22Rv1 (cell line): ENCODE data around the gene CD247.

Source experiments
- CTCF ChIP-seq: fragments of 450-650 bp; IDR thresholded peaks from 2 replicates; pipeline ENCODE4 v1.5.1; 2017; ENCODE audit warnings: mild to moderate bottlenecking
- ZFX ChIP-seq: fragments of 450-650 bp; IDR thresholded peaks from 2 replicates; pipeline ENCODE4 v1.6.1; 2017; ENCODE audit warnings: antibody characterized with exemption, borderline replicate concordance

- TF ChIP-seq CTCF (no peak), ZFX (no peak)
Measured at GRCh38 chr1:167425482-167425881, 92.8 kb downstream of the CD247 start.
